ENCODE results near the gene EML1. TPM values are rescaled to one million over a fixed set of nuclear protein-coding genes. Genes with fewer than 3 reads are reported as not detected.

Gene EML1
- total RNA-seq, 5 donors from 2014 or later (not counting 1 experiment from before 2014, with no cell fraction given), result 0.53 to 1.4 (median 0.60) TPM; not detected in 2

- no peak overlapping the region for H3K27ac ChIP-seq (ENCODE audit: low read length)
- no peaks in the 10 kb centered on the region for H3K9me3 ChIP-seq
- ATAC-seq (replicated peaks in 1 of 4), result no peak
- ChIA-PET CTCF (interaction anchor here in 1 of 2 donors (0.5 kb wide), 1 partner anchor 185 kb away, joined by 5 read pairs; no protein-coding TSS in a partner anchor), POLR2A (no interaction called here)
- 86% methylated on average over 7 of the region's 8 CpGs for WGBS (ENCODE audit: insufficient coverage)
- H3K27ac Mint-ChIP-seq, result no peak overlapping the region
- H3K36me3 Mint-ChIP-seq, result no peaks in the 10 kb centered on the region
- no peaks in the 10 kb centered on the region for H3K36me3 ChIP-seq (ENCODE audit: control insufficient read depth in 2 of 2, extremely low read depth in 1 of 2, insufficient read depth in 1 of 2, low read length in 1 of 2)
- no peaks in the 10 kb centered on the region for H3K4me1 ChIP-seq (ENCODE audit: control insufficient read depth in 1 of 2, extremely low read depth in 1 of 2, insufficient read depth in 2 of 2, low read length in 2 of 2)
- no peaks in the 10 kb centered on the region for H3K4me1 Mint-ChIP-seq
- peaks cover 13 to 40% of the 10 kb centered on the region in 2 experiments for H3K27me3 ChIP-seq (replicated peaks in 1 of 2; ENCODE audit: control insufficient read depth in 2 of 2, extremely low read depth in 1 of 2, insufficient read depth in 2 of 2, low read length in 1 of 2)
- H3K27me3 Mint-ChIP-seq, result peaks cover 60 to 62% of the 10 kb centered on the region in 2 donors
- H3K4me3 ChIP-seq (ENCODE audit: control insufficient read depth in 1 of 2, extremely low read depth in 1 of 2, low read length in 1 of 2), result no peak overlapping the region
- no peak overlapping the region for H3K4me3 Mint-ChIP-seq
- H3K9me3 Mint-ChIP-seq, result no peaks in the 10 kb centered on the region
- no peak for DNase-seq
Measured at GRCh38 chr14:99839696-99840095, 46.5 kb downstream of the EML1 start.

GRCh38 chr14:99840265-99840664 is 47.1 kb downstream of the EML1 start:
- ATAC-seq (replicated peaks in 1 of 4) (no peak), DNase-seq (no peak)
- Histone ChIP-seq H3K36me3 (ENCODE audit: control insufficient read depth in 2 of 2, extremely low read depth in 1 of 2, insufficient read depth in 1 of 2, low read length in 1 of 2) (no peaks in the 10 kb centered on the region), H3K4me1 (ENCODE audit: control insufficient read depth in 1 of 2, extremely low read depth in 1 of 2, insufficient read depth in 2 of 2, low read length in 2 of 2) (no peaks in the 10 kb centered on the region), H3K27ac (ENCODE audit: low read length) (no peak overlapping the region), H3K4me3 (ENCODE audit: control insufficient read depth in 1 of 2, extremely low read depth in 1 of 2, low read length in 1 of 2) (no peak overlapping the region), H3K27me3 (replicated peaks in 1 of 2; ENCODE audit: control insufficient read depth in 2 of 2, extremely low read depth in 1 of 2, insufficient read depth in 2 of 2, low read length in 1 of 2) (peaks cover 12 to 37% of the 10 kb centered on the region in 2 experiments), H3K9me3 (no peaks in the 10 kb centered on the region)
- no peaks in the 10 kb centered on the region for H3K9me3 Mint-ChIP-seq
- H3K36me3 Mint-ChIP-seq, result no peaks in the 10 kb centered on the region
- H3K27ac Mint-ChIP-seq, result no peak overlapping the region
- ChIA-PET CTCF (interaction anchor here in 1 of 2 donors (0.5 kb wide), 1 partner anchor 60 kb away, joined by 3 read pairs; no protein-coding TSS in a partner anchor), POLR2A (no interaction called here)
- H3K27me3 Mint-ChIP-seq, result peaks cover 60 to 62% of the 10 kb centered on the region in 2 donors
- H3K4me1 Mint-ChIP-seq, result no peaks in the 10 kb centered on the region
- WGBS (ENCODE audit: insufficient coverage), result no CpG with 5 or more reads among the region's 6 CpGs
- no peak overlapping the region for H3K4me3 Mint-ChIP-seq

- ChIA-PET POLR2A (no interaction called here), CTCF (interaction anchor here in 1 of 2 donors (0.5 kb wide), 1 partner anchor 59 kb away, joined by 3 read pairs; no protein-coding TSS in a partner anchor)
- H3K4me3 ChIP-seq (ENCODE audit: control insufficient read depth in 1 of 2, extremely low read depth in 1 of 2, low read length in 1 of 2), result no peak overlapping the region
- H3K36me3 ChIP-seq (ENCODE audit: control insufficient read depth in 2 of 2, extremely low read depth in 1 of 2, insufficient read depth in 1 of 2, low read length in 1 of 2), result no peaks in the 10 kb centered on the region
- DNase-seq (no peak), ATAC-seq (replicated peaks in 1 of 4) (no peak)
- Mint-ChIP-seq H3K4me3 (no peak overlapping the region), H3K27ac (no peak overlapping the region), H3K9me3 (no peaks in the 10 kb centered on the region), H3K36me3 (no peaks in the 10 kb centered on the region), H3K4me1 (no peaks in the 10 kb centered on the region), H3K27me3 (peaks cover 57 to 58% of the 10 kb centered on the region in 2 donors)
- H3K27ac ChIP-seq (ENCODE audit: low read length), result no peak overlapping the region
- H3K27me3 ChIP-seq (replicated peaks in 1 of 2; ENCODE audit: control insufficient read depth in 2 of 2, extremely low read depth in 1 of 2, insufficient read depth in 2 of 2, low read length in 1 of 2), result peaks cover 12 to 37% of the 10 kb centered on the region in 2 experiments
- H3K4me1 ChIP-seq (ENCODE audit: control insufficient read depth in 1 of 2, extremely low read depth in 1 of 2, insufficient read depth in 2 of 2, low read length in 2 of 2), result no peaks in the 10 kb centered on the region
- H3K9me3 ChIP-seq, result no peaks in the 10 kb centered on the region
- no CpG with 5 or more reads among the region's 5 CpGs for WGBS (ENCODE audit: insufficient coverage)
Measured at GRCh38 chr14:99840774-99841305, 47.6 kb downstream of the EML1 start.

GRCh38 chr14:99841436-99842071 is 48.3 kb downstream of the EML1 start:
- peaks cover 52% of the 10 kb centered on the region in 2 donors for H3K27me3 Mint-ChIP-seq
- Histone ChIP-seq H3K36me3 (ENCODE audit: control insufficient read depth in 2 of 2, extremely low read depth in 1 of 2, insufficient read depth in 1 of 2, low read length in 1 of 2) (no peaks in the 10 kb centered on the region), H3K27ac (ENCODE audit: low read length) (no peak overlapping the region), H3K27me3 (replicated peaks in 1 of 2; ENCODE audit: control insufficient read depth in 2 of 2, extremely low read depth in 1 of 2, insufficient read depth in 2 of 2, low read length in 1 of 2) (peaks cover 11 to 37% of the 10 kb centered on the region in 2 experiments), H3K9me3 (no peaks in the 10 kb centered on the region), H3K4me3 (ENCODE audit: control insufficient read depth in 1 of 2, extremely low read depth in 1 of 2, low read length in 1 of 2) (no peak overlapping the region), H3K4me1 (ENCODE audit: control insufficient read depth in 1 of 2, extremely low read depth in 1 of 2, insufficient read depth in 2 of 2, low read length in 2 of 2) (no peaks in the 10 kb centered on the region)
- no peak for DNase-seq
- no peaks in the 10 kb centered on the region for H3K36me3 Mint-ChIP-seq
- no peak for ATAC-seq (replicated peaks in 1 of 4)
- WGBS (ENCODE audit: insufficient coverage), result 87% methylated on average over 5 of the region's 9 CpGs
- ChIA-PET CTCF (no interaction called here), POLR2A (no interaction called here)
- no peak overlapping the region for H3K4me3 Mint-ChIP-seq
- H3K27ac Mint-ChIP-seq, result no peak overlapping the region
- H3K4me1 Mint-ChIP-seq, result no peaks in the 10 kb centered on the region
- H3K9me3 Mint-ChIP-seq, result peaks cover 0 to 1% (median 0%) of the 10 kb centered on the region in 3 donors

GRCh38 chr14:99842141-99842540 is 48.9 kb downstream of the EML1 start:
- DNase-seq, result no peak
- Mint-ChIP-seq H3K4me3 (no peak overlapping the region), H3K36me3 (peaks cover 3% of the 10 kb centered on the region), H3K9me3 (peaks cover 3 to 7% (median 3%) of the 10 kb centered on the region in 3 donors), H3K4me1 (no peaks in the 10 kb centered on the region), H3K27ac (no peak overlapping the region), H3K27me3 (peaks cover 48 to 53% of the 10 kb centered on the region in 2 donors)
- Histone ChIP-seq H3K4me1 (ENCODE audit: control insufficient read depth in 1 of 2, extremely low read depth in 1 of 2, insufficient read depth in 2 of 2, low read length in 2 of 2) (no peaks in the 10 kb centered on the region), H3K36me3 (ENCODE audit: control insufficient read depth in 2 of 2, extremely low read depth in 1 of 2, insufficient read depth in 1 of 2, low read length in 1 of 2) (no peaks in the 10 kb centered on the region), H3K27me3 (replicated peaks in 1 of 2; ENCODE audit: control insufficient read depth in 2 of 2, extremely low read depth in 1 of 2, insufficient read depth in 2 of 2, low read length in 1 of 2) (peaks cover 8 to 35% of the 10 kb centered on the region in 2 experiments), H3K4me3 (ENCODE audit: control insufficient read depth in 1 of 2, extremely low read depth in 1 of 2, low read length in 1 of 2) (no peak overlapping the region), H3K9me3 (peaks cover under 1% of the 10 kb centered on the region), H3K27ac (ENCODE audit: low read length) (no peak overlapping the region)
- ChIA-PET POLR2A (no interaction called here), CTCF (no interaction called here)
- no CpG with 5 or more reads among the region's 1 CpG for WGBS (ENCODE audit: insufficient coverage)
- ATAC-seq (replicated peaks in 1 of 4), result no peak

- Mint-ChIP-seq H3K4me1 (no peaks in the 10 kb centered on the region), H3K9me3 (peaks cover 4 to 14% (median 8%) of the 10 kb centered on the region in 3 donors), H3K36me3 (peaks cover 5% of the 10 kb centered on the region), H3K27me3 (peaks cover 42% of the 10 kb centered on the region in 2 donors), H3K27ac (no peak overlapping the region), H3K4me3 (no peak overlapping the region)
- ATAC-seq (replicated peaks in 1 of 4) (no peak), DNase-seq (no peak)
- Histone ChIP-seq H3K27me3 (replicated peaks in 1 of 2; ENCODE audit: control insufficient read depth in 2 of 2, extremely low read depth in 1 of 2, insufficient read depth in 2 of 2, low read length in 1 of 2) (peaks cover 6 to 16% of the 10 kb centered on the region in 2 experiments), H3K4me1 (ENCODE audit: control insufficient read depth in 1 of 2, extremely low read depth in 1 of 2, insufficient read depth in 2 of 2, low read length in 2 of 2) (no peaks in the 10 kb centered on the region), H3K4me3 (ENCODE audit: control insufficient read depth in 1 of 2, extremely low read depth in 1 of 2, low read length in 1 of 2) (no peak overlapping the region), H3K36me3 (ENCODE audit: control insufficient read depth in 2 of 2, extremely low read depth in 1 of 2, insufficient read depth in 1 of 2, low read length in 1 of 2) (no peaks in the 10 kb centered on the region), H3K27ac (ENCODE audit: low read length) (no peak overlapping the region), H3K9me3 (peaks cover 2% of the 10 kb centered on the region)
- CTCF ChIA-PET, result interaction anchor here in 1 of 2 donors (1.2 kb wide), 1 partner anchor 14 kb away, joined by 3 read pairs; no protein-coding TSS in a partner anchor
- POLR2A ChIA-PET, result no interaction called here
Measured at GRCh38 chr14:99846808-99847207, 53.6 kb downstream of the EML1 start.
